Activated B cell treated with CpG ODN at 0.5 μM for 24 hours (primary cell): ENCODE data around the gene GALNT2. TPM values are rescaled to one million over a fixed set of nuclear protein-coding genes. Genes with fewer than 3 reads are reported as not detected.

Experiments used
- ATAC-seq: fragments of 200-7000 bp; cut with Tn5 transposase; one replicate; pipeline ENCODE4 v1.10.0; 2021; ENCODE audit warnings: low read depth, mild to moderate bottlenecking, moderate library complexity
- CTCF ChIA-PET: fragments of 350-600 bp; sonication (Branson Sonifier 250); formaldehyde crosslinking; loops from one replicate; lab custom pipeline; 2021; ENCODE audit warnings: antibody characterized with exemption; lab: Charles Lee
- POLR2A ChIA-PET: fragments of 350-600 bp; sonication (Branson Sonifier 250); formaldehyde crosslinking; loops from one replicate; lab custom pipeline; 2021; ENCODE audit warnings: antibody characterized with exemption; lab: Charles Lee
- DNase-seq: peaks from one replicate; pipeline ENCODE4 v3.0.0; 2022
- H3K27ac Mint-ChIP-seq: one replicate; pipeline ENCODE4 v1.8.0; 2020; ENCODE audit warnings: mixed read lengths
- H3K27me3 Mint-ChIP-seq: one replicate; pipeline ENCODE4 v1.8.0; 2021; ENCODE audit warnings: mixed read lengths
- H3K36me3 Mint-ChIP-seq: one replicate; pipeline ENCODE4 v1.8.0; 2021; ENCODE audit warnings: low read depth, mixed read lengths
- H3K4me1 Mint-ChIP-seq: one replicate; pipeline ENCODE4 v1.8.0; 2021; ENCODE audit warnings: mixed read lengths
- H3K4me3 Mint-ChIP-seq: one replicate; pipeline ENCODE4 v1.8.0; 2020; ENCODE audit warnings: mild to moderate bottlenecking, mixed read lengths
- H3K9me3 Mint-ChIP-seq: one replicate; pipeline ENCODE4 v1.8.0; 2020; ENCODE audit warnings: mixed read lengths
- CTCF ChIP-seq: fragments of 200-600 bp; IDR thresholded peaks from one replicate; pipeline ENCODE4 v1.8.0; 2022; ENCODE audit warnings: antibody characterized with exemption, mild to moderate bottlenecking
- intact Hi-C: fragments of 100-400 bp; cut with micrococcal nuclease; formaldehyde crosslinking; loops from one replicate; pipeline ENCODE4 v1.15.1; 2024
- total RNA-seq: library from RNA; stranded (reverse); gene quantifications from 2 replicates; pipeline ENCODE4 v1.2.3, GENCODE V29; 2022

Gene GALNT2
- total RNA-seq, 1 donor from 2014 or later: 108 TPM

GRCh38 chr1:230031131-230031530 lies 35.9 kb upstream of the GALNT2 start:
- DNase-seq (no peak), ATAC-seq (no peak)
- Mint-ChIP-seq H3K27ac (no peak overlapping the region), H3K27me3 (peaks cover 2% of the 10 kb centered on the region), H3K4me1 (peaks cover 3% of the 10 kb centered on the region), H3K9me3 (peaks cover 6% of the 10 kb centered on the region), H3K36me3 (peaks cover 2% of the 10 kb centered on the region), H3K4me3 (no peak overlapping the region)
- no peak for TF ChIP-seq CTCF
- intact Hi-C loops: no loop called here
- POLR2A ChIA-PET: no interaction called here
- CTCF ChIA-PET: no interaction called here

DNA sequence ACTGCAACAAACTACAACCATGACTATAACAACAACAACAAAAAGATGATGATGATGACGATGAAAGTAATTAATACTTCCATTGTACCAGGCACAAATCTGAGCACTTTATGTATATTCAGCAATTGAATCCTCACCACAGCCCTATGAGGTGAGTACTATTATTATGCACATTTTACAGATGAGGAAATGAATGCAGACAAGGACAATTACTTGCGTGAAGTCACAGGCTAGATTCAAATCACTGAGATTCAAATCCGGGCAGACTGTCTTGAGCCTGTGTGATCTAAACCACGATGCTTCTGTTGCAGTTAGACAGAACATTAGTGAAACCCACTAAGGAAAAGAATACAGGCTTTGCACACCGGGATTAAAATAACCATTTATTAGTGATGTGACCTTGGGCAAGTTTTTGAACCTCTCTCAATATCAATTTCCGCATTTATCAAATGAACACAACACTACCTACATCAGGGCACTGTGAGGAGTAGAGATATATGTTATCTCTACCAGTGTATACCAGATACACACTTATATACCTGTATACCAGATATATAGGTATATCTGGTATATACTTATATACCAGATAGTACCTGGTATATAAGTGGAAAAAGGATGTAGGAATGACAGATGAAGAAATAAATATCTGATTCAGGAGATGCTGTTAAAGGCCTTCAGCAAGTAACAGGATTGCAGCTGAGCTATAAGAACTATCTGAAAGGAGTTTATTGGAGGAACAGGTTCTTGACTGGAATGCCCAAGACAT lies 34.3 kb upstream of the GALNT2 start:
- peaks cover 7% of the 10 kb centered on the region for H3K9me3 Mint-ChIP-seq
- ATAC-seq: no peak
- no peak for TF ChIP-seq CTCF

DNA sequence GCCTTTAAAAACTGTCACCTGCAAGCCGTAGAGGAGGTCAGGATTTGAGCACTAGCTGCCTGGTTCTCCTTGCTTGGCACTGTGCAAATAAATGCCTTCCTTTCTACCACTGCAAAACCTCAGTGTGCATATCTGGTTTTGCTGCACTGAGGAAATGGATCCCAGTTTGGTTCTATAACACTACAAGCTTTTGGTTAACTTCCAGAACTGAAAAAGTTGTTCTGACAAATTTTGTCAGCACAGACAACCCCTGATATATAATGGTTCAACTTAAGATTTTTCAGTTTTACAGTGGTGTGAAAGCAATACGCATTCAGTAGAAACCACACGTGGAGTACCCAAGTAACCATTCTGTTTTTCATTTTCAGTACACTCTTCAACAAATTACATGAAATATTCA lies 29.8 kb upstream of the GALNT2 start:
- H3K27me3 Mint-ChIP-seq: peaks cover 4% of the 10 kb centered on the region
- no peaks in the 10 kb centered on the region for H3K4me1 Mint-ChIP-seq
- no peak for TF ChIP-seq CTCF
- no peak for DNase-seq
- ChIA-PET CTCF (no interaction called here), POLR2A (no interaction called here)
- intact Hi-C loops: no loop called here
- ATAC-seq: no peak
- peaks cover 2% of the 10 kb centered on the region for H3K36me3 Mint-ChIP-seq
- no peak overlapping the region for H3K4me3 Mint-ChIP-seq
- H3K27ac Mint-ChIP-seq: no peak overlapping the region
- H3K9me3 Mint-ChIP-seq: peaks cover 8% of the 10 kb centered on the region

More for the DNA sequence above, 34.3 kb upstream of the GALNT2 start:
- no peak overlapping the region for H3K27ac Mint-ChIP-seq
- intact Hi-C loops: no loop called here
- H3K4me1 Mint-ChIP-seq: peaks cover 3% of the 10 kb centered on the region
- ChIA-PET CTCF (interaction anchor here (0.6 kb wide), 1 partner anchor 368 kb away, joined by 3 read pairs; no protein-coding TSS in a partner anchor), POLR2A (no interaction called here)
- peaks cover 2% of the 10 kb centered on the region for H3K27me3 Mint-ChIP-seq
- no peak overlapping the region for H3K4me3 Mint-ChIP-seq
- DNase-seq: no peak
- H3K36me3 Mint-ChIP-seq: peaks cover 2% of the 10 kb centered on the region

GRCh38 chr1:230040440-230040839 lies 26.6 kb upstream of the GALNT2 start:
- DNase-seq (no peak), ATAC-seq (no peak)
- intact Hi-C loops: no loop called here
- CTCF ChIA-PET: no interaction called here
- Mint-ChIP-seq H3K36me3 (peaks cover 2% of the 10 kb centered on the region), H3K9me3 (peaks cover 6% of the 10 kb centered on the region), H3K27me3 (peaks cover 8% of the 10 kb centered on the region), H3K27ac (no peak overlapping the region), H3K4me1 (no peaks in the 10 kb centered on the region), H3K4me3 (no peak overlapping the region)
- POLR2A ChIA-PET: no interaction called here
- no peak for TF ChIP-seq CTCF

GRCh38 chr1:230043081-230043480 lies 24.0 kb upstream of the GALNT2 start:
- Mint-ChIP-seq H3K27ac (no peak overlapping the region), H3K27me3 (peaks cover 9% of the 10 kb centered on the region), H3K9me3 (peaks cover 2% of the 10 kb centered on the region), H3K4me1 (no peaks in the 10 kb centered on the region), H3K36me3 (no peaks in the 10 kb centered on the region), H3K4me3 (no peak overlapping the region)
- ATAC-seq: no peak
- no peak for DNase-seq
- POLR2A ChIA-PET: no interaction called here
- TF ChIP-seq CTCF: no peak
- CTCF ChIA-PET: no interaction called here
- intact Hi-C loops: no loop called here
